ENCODE measurements around the gene ROR1. TPM values are rescaled to one million over a fixed set of nuclear protein-coding genes. Genes with fewer than 3 reads are reported as not detected.

Gene ROR1
- total and polyA plus RNA-seq, 2 donors (not counting 3 experiments of a cell fraction or from before 2014, with no cell fraction given) = 2.6 to 3.5 TPM

GRCh38 chr1:64139877-64140276 is 366.1 kb downstream of the ROR1 start:
- CTCF ChIA-PET = interaction anchor here (1.3 to 8.8 kb wide), 5 partner anchors 10 to 519 kb away, joined by 3 to 231 read pairs (median 71); no protein-coding TSS in a partner anchor
- BruUV-seq (replicated peaks) = no TSS peak
- dilution Hi-C loops (cut with MboI; ENCODE audit: extremely low pct_ligation_motif_present, low sequenced_read_pairs) = loop anchor here (25.0 kb wide), 1 partner anchor 453 kb away; no protein-coding TSS in a partner anchor
- no peak for FAIRE-seq
- POLR2A ChIA-PET = no interaction called here
- Histone ChIP-seq H3K36me3 (ENCODE audit: control insufficient read depth in 2 of 2, extremely low read depth in 1 of 2, insufficient read depth in 2 of 2, low read length in 2 of 2) (no peaks in the 10 kb centered on the region), H3K4me3 (replicated peaks in 1 of 3; ENCODE audit: insufficient read depth in 1 of 3, low read depth in 1 of 3, low read length in 3 of 3) (no peak overlapping the region), H3K79me2 (ENCODE audit: control insufficient read depth, insufficient read depth, low read length) (no peaks in the 10 kb centered on the region), H3K4me1 (ENCODE audit: control insufficient read depth, extremely low read depth, insufficient read depth, low read length) (no peaks in the 10 kb centered on the region), H3K9me1 (replicated peaks; ENCODE audit: control insufficient read depth, extremely low read depth, insufficient read depth, low read length) (no peaks in the 10 kb centered on the region), H4K20me1 (replicated peaks; ENCODE audit: control insufficient read depth, extremely low read depth, insufficient read depth, low read length) (no peaks in the 10 kb centered on the region), H3K27me3 (ENCODE audit: control insufficient read depth in 2 of 2, insufficient read depth in 2 of 2, low read length in 2 of 2) (no peaks in the 10 kb centered on the region), H3K9me3 (replicated peaks; ENCODE audit: control insufficient read depth, insufficient read depth, low read length) (no peaks in the 10 kb centered on the region), H3K27ac (ENCODE audit: insufficient read depth, low read depth, low read length) (no peak overlapping the region), H2AFZ (ENCODE audit: low read depth, low read length) (no peak overlapping the region), H3K9ac (replicated peaks; ENCODE audit: extremely low read depth, insufficient read depth, low read length) (no peak overlapping the region), H3K4me2 (ENCODE audit: insufficient read depth, low read length) (no peak overlapping the region)
- DNase-seq (ENCODE audit: low read depth, low spot score) = no peak
- TF ChIP-seq MYC (IDR thresholded peaks at IDR 0.05; ENCODE audit: low read depth, low read length) (no peak), CTCF (IDR thresholded peaks at IDR 0.05; ENCODE audit: extremely low read depth in 1 of 2, insufficient read depth in 1 of 2, low read depth in 1 of 2, low read length in 2 of 2) (no peak), POLR2A (IDR thresholded peaks at IDR 0.05; ENCODE audit: low read depth, low read length) (no peak), JUN (IDR thresholded peaks at IDR 0.05; ENCODE audit: borderline replicate concordance, insufficient read depth, insufficient read length, low read depth) (no peak), GATA2 (IDR thresholded peaks at IDR 0.05; ENCODE audit: insufficient read depth, insufficient read length, low read depth, low read length) (no peak), POLR2AphosphoS5 (IDR thresholded peaks at IDR 0.05; ENCODE audit: insufficient read depth, low read depth, low read length) (no peak), FOS (IDR thresholded peaks at IDR 0.05; ENCODE audit: borderline replicate concordance, insufficient read depth, low read length) (no peak), EZH2 (IDR thresholded peaks at IDR 0.05; ENCODE audit: borderline replicate concordance, low read depth, low read length, severe bottlenecking) (no peak)
- TF ChIP-seq, protein P1, sequence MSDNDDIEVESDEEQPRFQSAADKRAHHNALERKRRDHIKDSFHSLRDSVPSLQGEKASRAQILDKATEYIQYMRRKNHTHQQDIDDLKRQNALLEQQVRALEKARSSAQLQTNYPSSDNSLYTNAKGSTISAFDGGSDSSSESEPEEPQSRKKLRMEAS (IDR thresholded peaks at IDR 0.05; ENCODE audit: insufficient read depth, insufficient read length) = no peak
- intact Hi-C loops (cut with micrococcal nuclease) = loop anchor here (5.0 kb wide), 1 partner anchor 203 kb away; no protein-coding TSS in a partner anchor

Measured in endothelial cell of umbilical vein (primary cell).